Progenitor cell of endocrine pancreas (in vitro differentiated cells): ENCODE data around the gene STX3. TPM values are rescaled to one million over a fixed set of nuclear protein-coding genes. Genes with fewer than 3 reads are reported as not detected.
A peak's percentile ranks its signal among the peaks of the same experiment; 100 is the strongest.
"Not testable (repeated sequence)": the region's sequence is repeated elsewhere in the genome, so short reads cannot be mapped to it uniquely, and the experiment has no call there.

Experiments used
- DNase-seq: peaks from one replicate; pipeline ENCODE4 v3.0.0; 2021; ENCODE audit warnings: low spot score; ENCODE audit not compliant: unreplicated experiment
- H3K27ac Mint-ChIP-seq: 2 replicates; pipeline ENCODE4 v1.8.0; 2021; ENCODE audit warnings: mild to moderate bottlenecking, moderate library complexity, mixed read lengths
- H3K27me3 Mint-ChIP-seq: 2 replicates; pipeline ENCODE4 v1.8.0; 2021; ENCODE audit warnings: mixed read lengths
- H3K36me3 Mint-ChIP-seq: 2 replicates; pipeline ENCODE4 v1.8.0; 2022; ENCODE audit warnings: mixed read lengths; ENCODE audit not compliant: insufficient read depth
- H3K4me1 Mint-ChIP-seq: 2 replicates; pipeline ENCODE4 v1.8.0; 2021; ENCODE audit warnings: low read depth, mixed read lengths
- H3K4me3 Mint-ChIP-seq: 2 replicates; pipeline ENCODE4 v1.8.0; 2021; ENCODE audit warnings: low read depth, mild to moderate bottlenecking, moderate library complexity, mixed read lengths
- H3K9me3 Mint-ChIP-seq: 2 replicates; pipeline ENCODE4 v1.8.0; 2021; ENCODE audit warnings: low read depth, mixed read lengths
- CTCF ChIP-seq: fragments of 200-600 bp; sonication (generic); IDR thresholded peaks from one replicate; pipeline ENCODE4 v1.5.0; 2021; ENCODE audit warnings: antibody characterized with exemption, mild to moderate bottlenecking; ENCODE audit not compliant: unreplicated experiment
- total RNA-seq: library from RNA; stranded (reverse); gene quantifications from 2 replicates; pipeline ENCODE4 v1.2.1, GENCODE V29; 2021

STX3 gene
- total RNA-seq, 1 donor from 2014 or later, result 91.5 TPM

GRCh38 chr11:59846556-59846955 lies 91.4 kb downstream of the STX3 start:
- H3K27me3 Mint-ChIP-seq, result no peaks in the 10 kb centered on the region
- H3K4me1 Mint-ChIP-seq, result peaks cover 38% of the 10 kb centered on the region
- peak overlapping the region; percentile 89 for H3K27ac Mint-ChIP-seq
- no peak for DNase-seq
- peaks cover 3% of the 10 kb centered on the region for H3K36me3 Mint-ChIP-seq
- TF ChIP-seq CTCF, result no peak
- H3K4me3 Mint-ChIP-seq, result no peak overlapping the region
- peaks cover 9% of the 10 kb centered on the region for H3K9me3 Mint-ChIP-seq

GRCh38 chr11:59847626-59848025 lies 92.5 kb downstream of the STX3 start:
- no peak overlapping the region for H3K4me3 Mint-ChIP-seq
- H3K27ac Mint-ChIP-seq, result peak overlapping the region; percentile 22
- H3K4me1 Mint-ChIP-seq, result peaks cover 38% of the 10 kb centered on the region
- H3K9me3 Mint-ChIP-seq, result peaks cover 5% of the 10 kb centered on the region
- TF ChIP-seq CTCF, result no peak
- no peaks in the 10 kb centered on the region for H3K27me3 Mint-ChIP-seq
- no peak for DNase-seq
- peaks cover 3% of the 10 kb centered on the region for H3K36me3 Mint-ChIP-seq

- Mint-ChIP-seq H3K27ac (peak overlapping the region; percentile 87), H3K4me1 (peaks cover 38% of the 10 kb centered on the region)
- not testable (repeated sequence) for DNase-seq, H3K36me3 Mint-ChIP-seq, H3K27me3 Mint-ChIP-seq, H3K9me3 Mint-ChIP-seq, H3K4me3 Mint-ChIP-seq
Observed at GRCh38 chr11:59848439-59848838, 93.3 kb downstream of the STX3 start.

GRCh38 chr11:59849129-59849528 lies 94.0 kb downstream of the STX3 start:
- peaks cover 5% of the 10 kb centered on the region for H3K9me3 Mint-ChIP-seq
- H3K4me3 Mint-ChIP-seq, result no peak overlapping the region
- no peaks in the 10 kb centered on the region for H3K27me3 Mint-ChIP-seq
- peaks cover 1% of the 10 kb centered on the region for H3K36me3 Mint-ChIP-seq
- H3K27ac Mint-ChIP-seq, result peak overlapping the region; percentile 87
- TF ChIP-seq CTCF, result no peak
- no peak for DNase-seq
- H3K4me1 Mint-ChIP-seq, result peaks cover 36% of the 10 kb centered on the region

GRCh38 chr11:59849551-59849950 lies 94.4 kb downstream of the STX3 start:
- not testable (repeated sequence) for H3K9me3 Mint-ChIP-seq, H3K27me3 Mint-ChIP-seq

GRCh38 chr11:59851416-59851815 lies 96.2 kb downstream of the STX3 start:
- H3K4me1 Mint-ChIP-seq, result peaks cover 36% of the 10 kb centered on the region
- not testable (repeated sequence) for DNase-seq, H3K4me3 Mint-ChIP-seq, H3K9me3 Mint-ChIP-seq, H3K27me3 Mint-ChIP-seq, H3K36me3 Mint-ChIP-seq
- H3K27ac Mint-ChIP-seq, result peak overlapping the region; percentile 46

More at GRCh38 chr11:59849551-59849950, 94.4 kb downstream of the STX3 start:
- DNase-seq, H3K36me3 Mint-ChIP-seq, H3K4me3 Mint-ChIP-seq: not testable (repeated sequence)
- Mint-ChIP-seq H3K4me1 (peaks cover 38% of the 10 kb centered on the region), H3K27ac (peak overlapping the region; percentile 87)

- no peak for DNase-seq
- H3K27me3 Mint-ChIP-seq, result no peaks in the 10 kb centered on the region
- TF ChIP-seq CTCF, result no peak
- H3K4me1 Mint-ChIP-seq, result peaks cover 26% of the 10 kb centered on the region
- no peak overlapping the region for H3K27ac Mint-ChIP-seq
- H3K4me3 Mint-ChIP-seq, result no peak overlapping the region
- peaks cover 5% of the 10 kb centered on the region for H3K9me3 Mint-ChIP-seq
- H3K36me3 Mint-ChIP-seq, result peaks cover 3% of the 10 kb centered on the region
Observed at GRCh38 chr11:59854871-59855270, 99.7 kb downstream of the STX3 start.
